GM12864 (cell line): Measurements from ENCODE around the gene IPO13.

Experiments used
- DNase-seq: peaks from one replicate; pipeline ENCODE4 v3.0.0-alpha.2; 2011; ENCODE audit warnings: low read depth
- H3K4me3 ChIP-seq: 2 replicates; pipeline ENCODE4 v1.5.1; 2011; ENCODE audit warnings: mild to moderate bottlenecking, low read depth, low read length, control low read depth
- CTCF ChIP-seq: IDR thresholded peaks from 2 replicates; pipeline ENCODE4 v1.5.1; 2011; ENCODE audit warnings: low read depth, mild to moderate bottlenecking, moderate library complexity, low read length, control low read depth, inconsistent platforms; ENCODE audit errors: missing control alignments

The IPO13 gene

GRCh38 chr1:43944860-43945259 is 1.9 kb upstream of the IPO13 start:
- no peak for TF ChIP-seq CTCF
- H3K4me3 ChIP-seq, result no peak overlapping the region; the same call in 1 of the 2 replicates
- DNase-seq, result no peak

GRCh38 chr1:43945674-43946235 is 995 bp upstream of the IPO13 start:
- no peak for DNase-seq
- peak overlapping the region; percentile 99 for H3K4me3 ChIP-seq
- TF ChIP-seq CTCF, result no peak

- DNase-seq, result no peak
- peak overlapping the region; percentile 99 for H3K4me3 ChIP-seq
- TF ChIP-seq CTCF, result no peak
These were observed 517 bp downstream of the IPO13 start for GRCh38 chr1:43947061-43947873.

GRCh38 chr1:43947874-43948437 is 1.2 kb downstream of the IPO13 start:
- H3K4me3 ChIP-seq, result peak overlapping the region; percentile 99
- no peak for DNase-seq
- TF ChIP-seq CTCF, result no peak

- no peak overlapping the region for H3K4me3 ChIP-seq
- no peak for TF ChIP-seq CTCF
- no peak for DNase-seq
These were observed 2.9 kb downstream of the IPO13 start for GRCh38 chr1:43949678-43950077.

- no peak overlapping the region for H3K4me3 ChIP-seq
- TF ChIP-seq CTCF, result no peak
- no peak for DNase-seq
These were observed 4.6 kb downstream of the IPO13 start for GRCh38 chr1:43951021-43951985.
